Measurements from ENCODE around the gene ACAA2.
A peak's percentile ranks its signal among the peaks of the same experiment; 100 is the strongest.
"Not testable (repeated sequence)": the region's sequence is repeated elsewhere in the genome, so short reads cannot be mapped to it uniquely, and the experiment has no call there.

The ACAA2 gene

DNA sequence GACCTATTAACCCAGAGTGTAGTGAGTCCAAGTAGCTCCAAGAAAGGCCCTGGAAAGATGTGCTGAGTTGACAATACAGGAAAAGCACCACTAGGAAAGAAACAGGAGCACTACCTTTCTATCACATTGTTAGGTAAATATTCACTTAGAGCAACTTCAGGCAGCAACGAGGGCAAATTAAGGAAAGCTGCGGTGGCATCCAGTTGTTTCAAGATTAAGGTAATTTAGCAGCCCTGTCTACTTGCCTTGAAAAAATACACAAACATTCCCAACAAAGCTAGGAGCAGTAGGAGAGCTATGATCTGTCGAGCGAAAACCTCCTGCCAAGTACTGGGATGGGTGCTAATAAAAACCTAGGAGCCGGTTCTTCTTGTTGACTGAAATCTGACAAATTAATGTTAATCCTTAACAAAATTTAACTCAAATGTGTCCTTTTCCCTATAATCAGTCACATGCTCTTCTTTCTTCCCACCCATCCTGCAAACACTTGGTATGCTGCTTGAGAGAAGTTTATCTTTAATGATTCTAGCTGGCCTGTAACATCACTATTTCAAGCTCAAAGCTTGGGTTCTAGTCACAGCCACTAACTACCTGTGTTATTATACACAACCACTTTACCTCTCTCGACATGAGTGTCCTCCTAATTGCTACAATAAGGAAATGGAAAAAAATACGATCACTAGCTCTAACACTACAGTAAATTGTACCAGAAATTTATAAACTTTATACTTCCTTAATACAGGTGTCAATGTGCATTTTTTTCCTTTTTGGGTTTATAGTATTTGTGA lies 2.0 kb downstream of the ACAA2 start:
- DNase-seq: no peak

GRCh38 chr18:49808553-49809191 lies 4.7 kb downstream of the ACAA2 start:
- DNase-seq: not testable (repeated sequence)

- DNase-seq: no peak
Measured at GRCh38 chr18:49804096-49804495, 9.2 kb downstream of the ACAA2 start.

- DNase-seq: no peak
Measured at GRCh38 chr18:49802623-49803022, 10.7 kb downstream of the ACAA2 start.

- not testable (repeated sequence) for DNase-seq
Measured at GRCh38 chr18:49800491-49800890, 12.8 kb downstream of the ACAA2 start.

DNA sequence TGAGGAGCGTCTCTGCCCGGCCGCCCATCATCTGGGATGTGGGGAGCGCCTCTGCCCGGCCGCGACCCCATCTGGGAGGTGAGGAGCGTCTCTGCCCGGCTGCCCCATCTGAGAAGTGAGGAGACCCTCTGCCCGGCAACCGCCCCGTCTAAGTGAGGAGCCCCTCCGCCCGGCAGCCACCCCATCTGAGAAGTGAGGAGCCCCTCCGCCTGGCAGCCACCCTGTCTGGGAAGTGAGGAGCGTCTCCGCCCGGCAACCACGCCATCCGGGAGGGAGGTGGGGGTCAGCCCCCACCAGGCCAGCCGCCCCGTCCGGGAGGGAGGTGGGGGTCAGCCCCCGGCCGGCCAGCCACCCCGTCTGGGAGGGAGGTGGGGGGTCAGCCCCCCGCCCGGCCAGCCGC lies 13.5 kb downstream of the ACAA2 start:
- DNase-seq: not testable (repeated sequence)

- no peak for DNase-seq
Measured at GRCh38 chr18:49798001-49798400, 15.3 kb downstream of the ACAA2 start.

- DNase-seq: no peak
Measured at GRCh38 chr18:49795612-49796552, 17.5 kb downstream of the ACAA2 start.

- no peak for DNase-seq
Measured at GRCh38 chr18:49794743-49795142, 18.6 kb downstream of the ACAA2 start.

DNA sequence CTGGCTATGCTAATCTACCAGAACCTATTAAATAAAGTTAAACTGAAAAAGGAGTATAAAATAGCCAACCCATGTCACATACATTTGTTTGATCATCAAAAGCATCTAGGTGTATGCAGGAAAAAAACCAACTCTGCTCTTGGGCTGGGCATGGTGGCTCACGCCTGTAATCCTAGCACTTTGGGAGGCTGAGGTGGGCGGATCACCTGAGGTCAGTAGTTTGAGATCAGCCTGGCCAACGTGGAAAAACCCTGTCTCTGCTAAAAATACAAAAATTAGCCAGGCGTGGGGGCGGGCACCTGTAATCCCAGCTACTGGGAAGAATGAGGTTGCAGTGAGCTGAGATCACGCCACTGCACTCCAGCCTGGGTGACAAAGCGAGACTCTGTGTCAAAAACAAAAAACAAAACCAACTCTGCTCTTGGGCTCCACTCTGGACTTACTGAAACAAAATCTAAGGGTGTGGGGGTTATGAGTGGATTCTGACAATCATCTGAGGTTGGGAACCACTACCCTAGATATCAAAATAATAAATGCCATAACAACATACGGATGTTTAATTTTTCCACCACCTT lies 23.7 kb downstream of the ACAA2 start:
- not testable (repeated sequence) for DNase-seq

DNA sequence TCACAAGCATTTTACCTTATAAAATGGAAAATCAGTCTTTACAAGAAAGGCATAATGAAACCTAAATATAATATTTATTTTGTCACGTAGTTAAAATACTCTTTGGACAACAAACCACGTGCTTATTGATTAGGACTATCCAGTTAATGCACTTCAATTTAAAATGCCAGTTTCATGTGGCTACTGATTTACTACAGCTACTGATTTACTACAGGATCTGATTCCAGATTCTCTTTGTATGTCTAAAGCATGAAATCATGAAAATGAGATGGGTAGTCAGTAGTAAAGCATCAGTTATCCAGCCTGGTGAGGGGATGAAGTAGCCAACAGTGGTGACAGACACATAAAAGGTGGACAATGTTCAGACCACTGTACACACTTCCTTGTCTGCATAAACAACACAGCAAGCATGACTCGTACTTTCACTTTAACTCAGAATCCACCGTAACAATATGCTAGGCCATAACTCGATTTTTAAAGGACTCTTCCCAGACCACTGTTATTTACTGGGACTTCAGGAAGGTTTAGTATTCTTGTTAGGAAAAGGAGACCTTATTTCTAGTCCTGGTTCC lies 24.9 kb downstream of the ACAA2 start:
- DNase-seq: peak; percentile 54

DNA sequence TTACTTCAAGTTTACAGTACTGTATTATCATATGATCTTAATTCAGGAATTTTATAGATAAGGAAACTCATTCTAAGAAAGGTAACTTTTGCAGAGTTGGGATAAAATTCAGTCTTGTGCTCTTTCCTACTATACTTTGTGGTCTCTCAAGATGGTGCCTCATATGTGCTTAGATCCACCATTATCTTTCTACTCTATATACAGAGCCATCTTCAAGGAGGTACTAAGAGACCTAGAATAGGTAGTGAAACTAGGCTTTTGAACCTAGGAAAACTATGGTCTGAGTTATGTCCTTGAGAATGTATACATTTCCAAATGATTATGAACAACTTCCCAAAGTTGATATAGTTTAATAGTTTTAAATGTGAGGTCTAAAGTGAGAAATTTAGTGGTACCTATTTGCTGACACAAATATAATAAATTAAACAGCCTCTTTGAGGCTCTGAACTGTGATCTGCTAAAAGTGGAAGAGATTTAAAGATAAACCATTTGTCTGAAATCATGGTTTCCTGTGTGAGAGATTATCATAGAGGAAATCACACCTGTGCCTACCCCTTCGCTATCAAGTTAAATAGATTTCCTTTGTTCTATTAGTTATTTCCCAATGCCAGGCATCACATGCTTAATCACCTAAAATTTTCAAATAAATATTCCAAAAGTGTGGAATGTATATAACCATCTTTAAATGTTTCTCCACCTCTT lies 27.2 kb downstream of the ACAA2 start:
- DNase-seq: peak; percentile 17

DNA sequence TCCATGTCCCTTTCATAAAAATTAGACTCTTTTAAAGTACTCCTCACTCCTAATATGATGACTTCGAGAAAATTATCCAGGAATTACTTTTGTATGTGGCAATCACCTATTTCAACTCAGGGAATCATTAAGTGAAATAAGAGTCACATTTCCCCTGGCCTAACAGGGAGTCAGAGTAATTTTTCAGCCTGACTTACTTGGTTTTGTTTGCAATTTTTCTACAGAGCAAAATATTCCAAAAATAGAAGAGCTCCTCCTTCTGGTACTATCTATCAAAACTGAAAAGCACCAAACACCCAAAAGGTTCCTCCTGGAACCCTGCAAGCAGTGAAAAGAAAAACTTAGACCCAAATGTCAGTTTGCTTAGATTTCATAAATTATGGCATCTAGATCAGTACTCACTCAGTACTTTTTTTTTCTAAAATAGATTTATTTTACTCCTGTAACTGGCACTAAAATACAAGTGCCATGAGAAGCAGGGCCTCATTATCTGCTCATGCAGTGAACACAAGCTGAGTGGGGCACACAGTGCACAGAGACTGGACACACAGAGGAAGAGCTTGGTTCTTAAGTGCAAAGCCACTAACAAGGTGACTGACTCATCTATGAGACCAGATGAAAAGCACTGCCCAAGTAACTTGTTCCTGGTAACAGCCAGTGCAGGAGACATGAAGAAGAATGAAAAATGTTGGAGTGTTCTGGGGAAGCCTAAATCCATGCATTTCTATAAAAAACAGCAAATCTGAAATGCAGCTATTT lies 28.7 kb downstream of the ACAA2 start:
- DNase-seq: no peak

- not testable (repeated sequence) for DNase-seq
Measured at GRCh38 chr18:49783631-49784030, 29.7 kb downstream of the ACAA2 start.

DNA sequence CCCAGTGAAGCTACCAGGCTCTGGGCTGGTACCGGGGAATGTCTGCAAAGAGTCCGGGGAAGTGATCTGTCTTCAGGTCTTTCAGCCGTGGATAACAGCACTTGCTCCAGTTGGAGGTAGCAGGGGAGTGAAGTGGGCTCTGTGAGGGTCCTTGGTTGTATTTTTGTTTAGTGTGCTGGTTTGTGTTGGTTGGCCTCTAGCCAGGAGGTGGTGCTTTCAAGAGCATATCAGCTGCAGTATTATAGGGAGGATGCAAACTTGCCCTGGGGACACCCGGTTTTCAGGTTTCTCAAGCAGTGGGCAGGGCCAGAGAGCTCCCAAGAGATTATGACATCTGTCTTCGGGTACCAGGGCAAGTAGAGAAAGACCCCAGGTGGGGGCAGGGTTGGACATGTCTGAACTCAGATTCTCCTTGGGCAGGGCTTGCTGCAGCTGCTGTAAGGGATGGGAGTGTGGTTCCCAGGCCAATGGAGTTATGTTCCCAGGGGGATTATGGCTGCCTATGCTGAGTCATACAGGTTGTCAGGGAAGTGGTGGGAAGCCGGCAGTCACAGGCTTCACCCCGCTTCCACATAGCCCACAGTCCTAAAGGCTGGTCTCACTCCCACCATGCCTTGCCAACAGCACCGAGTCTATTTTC lies 34.4 kb downstream of the ACAA2 start:
- no peak for DNase-seq

- no peak for DNase-seq
Measured at GRCh38 chr18:49769047-49769728, 44.1 kb downstream of the ACAA2 start.

DNA sequence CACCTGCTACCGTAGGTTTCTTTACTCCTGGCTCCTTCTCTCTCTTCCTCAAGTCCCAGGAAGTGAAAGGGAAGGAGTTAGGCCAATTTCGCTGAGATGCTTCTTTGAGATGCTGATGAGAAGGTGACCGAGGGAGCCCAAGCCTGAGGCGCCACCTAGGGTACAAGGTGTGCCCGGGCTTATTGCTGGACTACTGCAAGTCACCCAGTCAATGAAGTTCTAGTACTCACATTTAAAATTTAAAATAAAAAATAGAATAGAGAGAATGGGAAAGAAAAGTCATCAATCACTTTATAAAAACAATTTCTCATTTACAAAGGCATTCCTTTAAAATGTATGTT lies 45.3 kb downstream of the ACAA2 start:
- DNase-seq: peak; percentile 21

DNA sequence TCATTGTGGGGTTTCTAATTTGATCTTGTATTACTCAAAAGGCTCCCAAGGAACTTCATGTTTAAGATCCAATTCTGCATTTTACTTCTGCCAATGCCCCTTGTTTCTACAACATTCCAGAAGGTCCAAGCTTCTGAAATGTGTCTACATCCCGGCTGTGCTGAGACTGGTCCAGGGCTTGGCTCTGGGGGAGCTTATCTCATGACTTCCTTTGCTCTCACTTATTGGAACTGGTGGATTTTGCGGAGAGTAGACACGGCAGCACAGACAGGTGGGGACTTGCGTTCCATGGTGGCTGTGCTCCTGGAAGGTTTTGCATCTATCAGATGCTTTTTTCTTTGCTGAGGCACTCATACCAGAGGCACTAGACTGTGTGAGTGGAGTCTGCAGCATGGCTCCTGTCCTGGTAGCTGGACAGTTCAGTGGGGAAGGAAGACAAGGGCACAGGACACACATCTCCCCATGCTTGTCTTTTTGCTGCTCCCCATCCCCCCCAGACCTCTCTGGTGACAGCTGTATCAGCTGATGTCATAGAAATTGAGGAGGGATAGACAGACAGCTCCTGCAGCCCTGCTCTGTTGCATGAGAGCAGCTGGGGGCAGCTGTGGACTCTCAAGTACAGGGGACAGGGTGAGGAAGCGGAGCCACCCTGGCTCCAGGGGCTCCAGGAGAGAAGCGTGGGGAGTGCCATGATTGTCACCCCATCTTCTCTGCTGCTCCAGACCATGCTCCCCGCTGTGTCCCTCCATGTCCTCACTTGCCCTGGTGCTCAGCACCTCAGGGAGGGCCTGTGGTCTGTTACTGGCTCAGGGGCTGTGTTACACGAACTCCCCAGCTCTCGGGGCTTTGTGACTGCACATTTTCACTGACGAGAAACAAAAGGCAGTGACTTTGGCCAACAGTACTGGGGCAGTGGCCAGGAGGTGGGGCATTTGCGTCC lies 46.0 kb downstream of the ACAA2 start:
- no peak for DNase-seq

DNA sequence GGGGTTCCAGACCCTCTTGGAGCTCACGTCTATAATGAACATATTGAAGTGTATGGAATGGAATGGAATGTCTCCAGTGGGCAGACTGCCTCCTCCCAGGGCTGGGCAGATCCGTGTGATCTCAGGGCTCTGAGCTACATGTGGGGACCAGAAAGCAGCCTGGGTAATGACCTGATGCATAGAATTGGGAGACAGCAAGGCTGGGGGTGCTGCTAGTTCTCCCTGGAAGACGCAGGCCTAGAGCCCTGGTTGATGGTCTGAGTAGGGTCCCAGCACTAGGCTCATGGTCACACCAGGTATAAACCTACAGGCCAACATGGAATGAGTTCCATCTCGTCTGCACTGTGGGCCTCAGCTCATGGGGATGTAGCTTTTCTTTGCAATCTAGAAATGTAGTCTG lies 46.7 kb downstream of the ACAA2 start:
- DNase-seq: no peak

Measured in activated CD4-positive, alpha-beta T cell treated with anti-CD3 and anti-CD28 coated beads, Interleukin-10, Interleukin-2, amounts not matched to agents 100 ng/mL and 50 ng/mL, durations not matched to agents 16 hours and 8 hours (primary cell).